ENCODE measurements around the gene MICAL3.

MICAL3 gene

DNA sequence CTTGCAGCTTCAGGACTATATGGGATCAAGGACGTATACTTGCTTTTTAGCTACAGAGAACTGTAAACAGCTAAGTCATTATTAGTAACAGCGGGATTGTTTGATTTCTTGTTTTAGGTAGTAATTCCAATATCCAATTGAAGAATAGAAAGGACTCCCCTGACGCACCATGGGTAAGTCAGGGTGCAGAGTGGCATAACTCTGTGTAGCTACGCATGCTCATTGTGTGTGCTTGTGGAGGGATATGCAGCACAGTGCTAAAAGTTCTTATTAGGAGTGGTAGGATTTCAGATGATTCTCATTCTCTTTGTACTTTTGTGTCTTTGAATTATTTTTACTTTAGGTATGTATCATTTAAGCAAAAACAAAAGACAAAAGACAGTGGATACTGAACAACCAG, 45.7 kb upstream of the MICAL3 start:
- TF ChIP-seq, protein P1, sequence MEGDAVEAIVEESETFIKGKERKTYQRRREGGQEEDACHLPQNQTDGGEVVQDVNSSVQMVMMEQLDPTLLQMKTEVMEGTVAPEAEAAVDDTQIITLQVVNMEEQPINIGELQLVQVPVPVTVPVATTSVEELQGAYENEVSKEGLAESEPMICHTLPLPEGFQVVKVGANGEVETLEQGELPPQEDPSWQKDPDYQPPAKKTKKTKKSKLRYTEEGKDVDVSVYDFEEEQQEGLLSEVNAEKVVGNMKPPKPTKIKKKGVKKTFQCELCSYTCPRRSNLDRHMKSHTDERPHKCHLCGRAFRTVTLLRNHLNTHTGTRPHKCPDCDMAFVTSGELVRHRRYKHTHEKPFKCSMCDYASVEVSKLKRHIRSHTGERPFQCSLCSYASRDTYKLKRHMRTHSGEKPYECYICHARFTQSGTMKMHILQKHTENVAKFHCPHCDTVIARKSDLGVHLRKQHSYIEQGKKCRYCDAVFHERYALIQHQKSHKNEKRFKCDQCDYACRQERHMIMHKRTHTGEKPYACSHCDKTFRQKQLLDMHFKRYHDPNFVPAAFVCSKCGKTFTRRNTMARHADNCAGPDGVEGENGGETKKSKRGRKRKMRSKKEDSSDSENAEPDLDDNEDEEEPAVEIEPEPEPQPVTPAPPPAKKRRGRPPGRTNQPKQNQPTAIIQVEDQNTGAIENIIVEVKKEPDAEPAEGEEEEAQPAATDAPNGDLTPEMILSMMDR (IDR thresholded peaks at IDR 0.05; ENCODE audit: control insufficient read depth, extremely low read depth, insufficient read depth): no peak
- DNase-seq (ENCODE audit: low read depth): no peak
- H3K4me3 ChIP-seq (ENCODE audit: low read depth, low read length): no peak overlapping the region

DNA sequence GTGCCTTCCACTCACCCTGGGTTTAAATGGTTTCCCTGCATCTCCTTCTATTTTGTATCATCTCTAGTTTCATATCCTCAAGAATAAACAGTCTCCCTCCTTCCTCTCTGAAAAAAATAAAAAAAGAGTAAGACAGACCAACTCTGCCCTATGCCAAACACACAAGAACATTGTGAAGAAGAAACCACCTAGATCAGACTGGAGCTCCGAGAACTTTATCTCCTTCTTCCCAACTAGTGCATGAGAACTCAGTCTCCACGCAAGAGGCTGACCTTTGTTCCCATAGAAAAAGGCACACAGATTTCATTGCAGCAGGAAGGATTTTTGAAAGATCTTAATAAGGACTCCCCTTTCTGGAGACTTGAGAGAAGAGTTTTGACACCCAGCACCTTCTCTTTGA, 44.7 kb upstream of the MICAL3 start:
- TF ChIP-seq, protein P1 (IDR thresholded peaks at IDR 0.05; ENCODE audit: control insufficient read depth, extremely low read depth, insufficient read depth): no peak
- H3K4me3 ChIP-seq (ENCODE audit: low read depth, low read length): no peak overlapping the region
- DNase-seq (ENCODE audit: low read depth): no peak

DNA sequence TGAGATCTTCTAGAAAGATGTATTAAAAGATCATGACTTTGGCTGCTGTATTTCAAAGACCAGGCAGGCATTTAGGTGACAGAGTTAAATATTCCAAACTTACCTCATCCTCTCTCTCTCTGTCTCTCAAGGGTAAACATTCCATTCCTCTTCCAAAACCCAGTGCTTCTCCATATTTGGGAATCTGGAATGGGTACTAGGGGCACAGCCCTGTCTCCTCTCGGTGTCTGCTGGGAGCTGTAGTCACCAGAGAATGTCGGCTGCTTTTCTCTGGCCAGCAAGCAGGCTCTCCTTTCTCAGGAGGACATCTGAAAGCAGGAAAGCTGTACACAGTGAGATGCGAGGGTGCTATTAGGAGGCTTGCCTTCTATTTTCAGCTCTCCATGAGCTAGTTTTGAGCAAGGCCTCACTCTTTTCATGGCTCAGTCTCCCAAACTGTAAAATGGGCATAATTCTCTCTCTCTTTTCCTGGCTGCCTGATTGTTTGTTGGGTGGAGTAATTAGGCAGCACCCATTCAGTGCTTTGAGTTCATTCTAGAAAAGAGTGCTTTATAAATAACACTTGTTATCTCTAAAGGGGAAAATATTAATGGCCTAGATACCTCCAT, 44.1 kb upstream of the MICAL3 start:
- TF ChIP-seq, protein P1 (IDR thresholded peaks at IDR 0.05; ENCODE audit: control insufficient read depth, extremely low read depth, insufficient read depth): no peak

DNA sequence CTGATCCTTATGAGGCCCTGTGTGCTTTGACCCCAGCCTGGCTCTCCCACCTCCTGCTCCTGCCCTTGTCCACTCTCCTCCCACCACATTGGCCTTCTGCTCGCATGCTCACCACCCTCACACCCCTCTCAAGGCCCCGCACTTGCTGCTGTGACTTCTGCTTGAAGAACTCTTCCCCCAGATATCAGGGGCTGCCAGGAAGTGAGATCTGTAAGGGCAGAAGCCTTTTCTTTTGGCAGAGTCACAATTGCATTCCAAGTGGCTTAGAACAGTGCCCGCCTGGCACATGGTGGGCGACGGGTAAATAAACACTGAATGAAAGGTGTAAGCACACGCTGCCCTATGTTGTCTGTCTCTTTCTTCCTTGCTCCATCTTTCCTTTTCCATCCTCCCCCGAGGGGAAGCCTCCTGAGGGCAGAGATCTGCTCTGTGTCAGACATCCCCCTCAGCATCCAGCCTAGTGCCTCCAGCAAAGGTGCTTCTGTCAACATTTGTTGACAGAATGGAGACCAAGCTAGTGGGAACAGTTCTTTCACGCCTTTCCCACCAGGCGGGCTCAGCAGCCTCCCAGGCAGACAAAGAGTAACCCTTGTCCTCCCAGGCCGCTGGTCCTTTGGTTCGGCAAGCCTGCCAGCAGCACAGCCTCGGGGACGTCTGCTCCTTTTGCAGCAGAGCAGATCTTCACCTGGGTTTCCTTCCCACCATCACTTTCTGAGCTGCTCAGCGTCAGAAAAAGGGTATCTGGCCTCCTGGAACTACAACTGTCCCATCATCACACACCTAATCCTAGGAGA, 43.4 kb upstream of the MICAL3 start:
- no peak overlapping the region for H3K4me3 ChIP-seq (ENCODE audit: low read depth, low read length)
- TF ChIP-seq, protein P1 (IDR thresholded peaks at IDR 0.05; ENCODE audit: control insufficient read depth, extremely low read depth, insufficient read depth): no peak
- DNase-seq (ENCODE audit: low read depth): no peak

More for the DNA sequence above, 44.1 kb upstream of the MICAL3 start:
- H3K4me3 ChIP-seq (ENCODE audit: low read depth, low read length): no peak overlapping the region
- no peak for DNase-seq (ENCODE audit: low read depth)

DNA sequence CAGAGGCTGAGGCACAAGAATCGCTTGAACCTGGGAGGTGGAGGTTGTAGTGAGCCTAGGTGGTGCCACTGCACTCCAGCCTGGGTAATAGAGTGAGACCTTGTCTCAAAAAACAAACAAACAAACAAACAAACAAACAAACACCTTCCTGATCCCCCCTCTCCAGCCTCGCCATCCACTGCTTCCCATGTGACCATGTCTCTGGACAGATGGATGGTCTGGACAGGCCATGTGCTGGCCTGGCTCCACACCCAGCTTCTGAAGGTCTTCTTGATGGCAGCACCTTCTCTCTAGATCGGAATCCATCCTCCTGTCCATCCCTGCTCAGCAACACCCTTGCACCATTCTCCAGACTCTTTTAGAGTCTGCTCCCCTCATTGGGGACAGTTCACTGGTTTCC, 42.8 kb upstream of the MICAL3 start:
- no peak for DNase-seq (ENCODE audit: low read depth)
- TF ChIP-seq, protein P1 (IDR thresholded peaks at IDR 0.05; ENCODE audit: control insufficient read depth, extremely low read depth, insufficient read depth): no peak
- no peak overlapping the region for H3K4me3 ChIP-seq (ENCODE audit: low read depth, low read length)

DNA sequence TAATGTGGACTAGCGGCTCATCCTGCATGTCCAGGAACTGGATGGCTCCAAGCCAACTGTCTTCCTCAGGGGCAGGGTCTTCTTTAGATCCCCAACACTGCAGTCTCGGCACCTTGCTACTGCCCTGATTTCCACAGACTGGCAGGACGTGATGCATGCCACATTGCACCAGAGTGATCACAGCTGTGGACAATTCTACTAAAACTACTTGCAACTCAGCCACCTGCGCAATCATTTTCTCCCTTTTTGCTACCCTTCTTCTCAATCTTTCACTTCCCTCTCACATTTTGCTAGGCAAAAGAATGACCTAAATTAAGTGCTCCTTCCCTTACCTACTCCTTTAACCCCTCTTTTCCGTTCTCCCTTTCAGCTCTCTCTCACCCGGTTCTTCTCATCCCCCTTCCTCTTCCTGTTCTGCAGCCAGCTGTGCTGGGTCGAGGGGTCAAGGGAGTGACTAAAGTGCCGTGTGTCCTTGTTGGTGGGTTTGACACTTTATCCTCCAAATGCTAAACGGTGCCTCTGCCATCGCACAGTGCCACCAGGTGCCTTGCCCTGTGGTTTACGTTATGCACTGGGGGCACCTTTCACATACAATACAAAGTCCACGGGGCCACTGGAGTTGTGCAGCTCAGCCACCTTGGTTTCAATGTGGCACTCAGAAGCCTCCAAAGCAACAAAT, 42.0 kb upstream of the MICAL3 start:
- DNase-seq (ENCODE audit: low read depth): no peak
- H3K4me3 ChIP-seq (ENCODE audit: low read depth, low read length): no peak overlapping the region
- TF ChIP-seq, protein P1 (IDR thresholded peaks at IDR 0.05; ENCODE audit: control insufficient read depth, extremely low read depth, insufficient read depth): no peak
